Measurements from ENCODE around the gene HINT3. TPM values are rescaled to one million over a fixed set of nuclear protein-coding genes. Genes with fewer than 3 reads are reported as not detected.

Gene HINT3
- total RNA-seq, 1 donor, result 23.3 TPM

GRCh38 chr6:125918681-125919566 lies 37.6 kb upstream of the HINT3 start:
- peak; percentile 94 for DNase-seq (ENCODE audit: low read depth)
- TF ChIP-seq CTCF (IDR thresholded peaks at IDR 0.05; ENCODE audit: insufficient read depth, low read depth, low read length), result no peak
- H3K4me3 ChIP-seq (ENCODE audit: low read depth, low read length), result peak overlapping the region; percentile 58

GRCh38 chr6:125919618-125920017 lies 37.0 kb upstream of the HINT3 start:
- no peak for DNase-seq (ENCODE audit: low read depth)
- TF ChIP-seq CTCF (IDR thresholded peaks at IDR 0.05; ENCODE audit: insufficient read depth, low read depth, low read length), result no peak
- H3K4me3 ChIP-seq (ENCODE audit: low read depth, low read length), result peak overlapping the region; percentile 58

- H3K4me3 ChIP-seq (ENCODE audit: low read depth, low read length), result no peak overlapping the region
- no peak for TF ChIP-seq CTCF (IDR thresholded peaks at IDR 0.05; ENCODE audit: insufficient read depth, low read depth, low read length)
- no peak for DNase-seq (ENCODE audit: low read depth)
These were observed 34.2 kb upstream of the HINT3 start for GRCh38 chr6:125922322-125922860.

- TF ChIP-seq CTCF (IDR thresholded peaks at IDR 0.05; ENCODE audit: insufficient read depth, low read depth, low read length), result no peak
- no peak overlapping the region for H3K4me3 ChIP-seq (ENCODE audit: low read depth, low read length)
- DNase-seq (ENCODE audit: low read depth), result peak; percentile 39
These were observed 33.1 kb upstream of the HINT3 start for GRCh38 chr6:125923366-125923877.

GRCh38 chr6:125924169-125924568 lies 32.4 kb upstream of the HINT3 start:
- no peak overlapping the region for H3K4me3 ChIP-seq (ENCODE audit: low read depth, low read length)
- no peak for TF ChIP-seq CTCF (IDR thresholded peaks at IDR 0.05; ENCODE audit: insufficient read depth, low read depth, low read length)
- DNase-seq (ENCODE audit: low read depth), result peak; percentile 58

DNA sequence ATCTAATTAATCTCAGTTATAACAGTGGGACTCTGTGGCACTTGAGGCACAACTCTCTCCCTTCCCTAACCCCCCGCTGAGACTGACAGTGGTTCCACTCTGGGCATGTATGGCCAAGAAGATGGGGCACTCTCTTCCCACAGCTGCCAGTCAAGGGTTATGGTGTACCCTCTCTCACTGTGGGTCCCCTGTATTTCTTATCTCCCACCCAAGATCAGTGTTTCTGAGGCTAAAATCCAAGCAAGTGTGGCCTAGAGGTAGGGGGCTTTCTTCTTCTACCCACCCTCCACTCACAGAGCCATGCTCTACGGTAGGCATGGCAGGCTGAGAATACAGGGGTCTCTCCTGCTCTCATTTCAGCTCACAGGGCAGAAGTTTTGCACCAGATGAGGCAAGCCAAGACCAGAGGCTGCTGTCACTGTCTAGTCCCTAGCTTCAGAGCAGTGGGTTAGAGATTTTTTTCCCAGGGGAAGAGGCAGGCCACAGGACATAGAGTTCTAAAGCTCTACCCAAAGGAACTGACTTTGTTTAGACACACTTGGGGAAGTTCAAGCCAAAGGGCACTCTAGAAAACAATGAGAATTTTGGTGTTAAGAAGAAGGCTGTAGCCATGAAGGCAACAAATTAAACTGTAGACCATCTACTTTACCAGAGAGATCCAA lies 31.7 kb upstream of the HINT3 start:
- no peak for DNase-seq (ENCODE audit: low read depth)
- no peak for TF ChIP-seq CTCF (IDR thresholded peaks at IDR 0.05; ENCODE audit: insufficient read depth, low read depth, low read length)
- no peak overlapping the region for H3K4me3 ChIP-seq (ENCODE audit: low read depth, low read length)
